HG02763 (cell line): Measurements from ENCODE around the gene AMT.
A peak's percentile ranks its signal among the peaks of the same experiment; 100 is the strongest.

Source experiments
- ATAC-seq: cut with Tn5 transposase; IDR thresholded peaks from one replicate; pipeline ENCODE4 v1.9.1; 2021; ENCODE audit warnings: mild to moderate bottlenecking, moderate library complexity; ENCODE audit not compliant: unreplicated experiment

AMT gene

DNA sequence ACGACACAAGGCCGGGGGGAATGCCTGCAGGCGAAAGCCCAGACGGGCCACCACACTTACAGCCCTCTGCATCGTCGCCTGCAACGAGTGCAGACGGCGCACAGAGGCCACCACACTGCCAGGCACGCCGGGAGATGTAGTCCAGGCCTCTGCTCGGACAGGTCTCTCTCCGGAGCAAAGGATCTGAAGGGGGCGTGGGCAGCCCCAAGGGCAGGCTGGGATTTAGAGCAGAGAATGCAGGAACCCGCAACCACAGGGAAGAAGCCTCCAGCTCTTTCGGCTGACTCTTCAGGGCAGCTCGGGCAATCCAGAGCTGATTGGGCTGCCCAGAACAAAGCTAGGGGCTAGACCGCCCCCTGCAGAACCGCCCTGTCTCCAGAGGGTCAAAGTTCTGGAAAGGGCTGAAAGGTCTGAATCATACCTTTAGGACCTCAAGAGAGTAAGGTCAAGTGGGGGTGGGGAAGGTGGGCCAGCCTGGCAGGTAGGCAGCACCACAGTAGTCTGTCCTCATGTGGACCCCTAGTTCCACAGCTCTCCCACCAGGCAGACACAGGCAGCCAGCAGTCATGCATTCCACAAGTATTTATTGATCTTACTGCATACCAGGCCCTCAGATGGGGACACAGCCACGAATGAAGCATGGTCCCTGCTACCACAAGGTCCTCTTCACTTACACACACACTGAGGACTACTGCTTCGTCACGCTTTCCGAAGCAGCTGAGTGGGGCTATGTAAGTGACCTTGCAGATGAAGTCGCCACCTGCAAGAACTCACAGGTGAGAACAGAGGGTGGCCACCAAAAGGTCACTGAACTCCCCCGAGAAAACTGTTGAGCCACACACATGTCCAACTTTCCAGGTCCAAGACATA lies at the start of gene AMT:
Gene AMT, minus strand, starts transcription at position 95 of the 870 bp plus-strand sequence. Its CDS starts 23 bp downstream, at position 72.
- no peak for ATAC-seq

DNA sequence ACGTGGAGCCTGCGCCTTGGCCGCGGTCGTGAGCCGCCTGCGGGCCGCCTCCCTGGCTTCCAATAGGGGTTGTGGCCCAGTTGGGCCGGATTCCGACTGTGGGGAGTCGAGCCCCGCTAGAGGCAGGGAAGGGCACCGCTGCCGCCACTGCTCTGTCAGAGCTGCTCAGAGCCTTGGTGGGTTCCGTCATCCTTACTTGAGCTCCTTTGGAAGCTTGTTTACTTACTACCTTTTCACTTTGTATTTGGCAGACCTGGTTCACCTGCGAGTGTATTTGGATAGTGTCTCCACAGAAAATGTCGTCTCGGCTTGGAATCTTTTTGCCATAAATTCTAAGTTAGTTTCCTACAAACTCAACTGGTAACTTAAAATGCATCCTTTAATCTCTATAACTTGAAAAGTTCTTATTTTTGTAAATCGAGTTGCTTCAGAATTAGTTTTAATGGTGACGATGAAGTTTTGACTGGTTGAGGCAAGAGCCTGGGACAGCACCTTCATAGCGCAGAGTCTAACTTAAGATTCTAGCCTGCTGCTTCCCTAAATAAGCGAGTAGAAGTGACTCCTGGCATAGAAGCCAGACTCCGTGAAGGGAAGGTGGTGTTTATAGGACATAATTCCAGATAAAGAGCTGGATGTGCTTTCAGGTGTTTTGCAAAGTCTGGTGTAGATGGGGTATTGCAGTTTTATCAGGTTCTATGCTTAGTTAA lies 48.6 kb upstream of the AMT start:
- ATAC-seq, result peak; percentile 17

DNA sequence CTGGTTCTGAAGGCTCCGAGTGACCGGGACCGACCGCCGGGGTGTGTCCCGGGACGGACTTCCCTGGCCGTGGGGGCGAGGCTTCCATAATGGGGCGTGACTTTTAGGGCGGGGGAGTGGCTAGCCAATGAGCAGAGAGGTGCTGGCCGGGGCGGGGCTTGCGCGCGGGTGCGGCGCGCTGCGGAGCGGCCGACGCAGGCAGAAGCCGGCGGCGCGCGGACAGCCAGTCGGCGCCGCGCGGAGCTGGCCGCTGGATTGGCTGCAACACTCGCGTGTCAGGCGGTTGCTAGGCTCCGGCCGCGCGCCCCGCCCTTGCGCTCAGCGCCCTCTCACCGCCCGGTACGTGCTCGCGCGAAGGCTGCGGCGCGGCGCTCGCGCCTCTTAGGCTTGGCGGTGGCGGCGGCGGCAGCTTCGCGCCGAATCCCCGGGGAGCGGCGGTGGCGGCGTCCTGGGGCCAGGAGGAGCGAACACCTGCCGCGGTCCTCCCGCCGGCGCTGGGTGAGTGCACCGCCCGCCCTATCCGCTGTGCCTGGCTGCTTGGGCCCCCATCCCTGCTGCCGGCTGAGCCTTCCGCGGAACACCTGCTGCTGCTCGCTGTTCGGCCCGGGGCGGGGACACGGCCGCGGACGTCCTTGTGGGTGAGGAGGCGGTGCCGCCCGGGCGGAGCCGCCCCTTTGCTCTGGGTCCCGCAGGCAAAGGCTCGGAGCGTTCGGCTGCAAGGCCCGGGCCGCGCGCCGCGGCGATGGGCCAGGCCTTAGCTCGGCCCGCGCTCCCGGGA lies 47.9 kb upstream of the AMT start, which contains the start of gene DAG1:
Gene DAG1, plus strand, starts transcription at position 332 of the 778 bp plus-strand sequence. CDS start 40,268 bp downstream, outside the sequence.
- ATAC-seq, result peak; percentile 74

GRCh38 chr3:49469037-49469935 lies 47.0 kb upstream of the AMT start:
- no peak for ATAC-seq

GRCh38 chr3:49466085-49466484 lies 43.8 kb upstream of the AMT start:
- ATAC-seq, result no peak

DNA sequence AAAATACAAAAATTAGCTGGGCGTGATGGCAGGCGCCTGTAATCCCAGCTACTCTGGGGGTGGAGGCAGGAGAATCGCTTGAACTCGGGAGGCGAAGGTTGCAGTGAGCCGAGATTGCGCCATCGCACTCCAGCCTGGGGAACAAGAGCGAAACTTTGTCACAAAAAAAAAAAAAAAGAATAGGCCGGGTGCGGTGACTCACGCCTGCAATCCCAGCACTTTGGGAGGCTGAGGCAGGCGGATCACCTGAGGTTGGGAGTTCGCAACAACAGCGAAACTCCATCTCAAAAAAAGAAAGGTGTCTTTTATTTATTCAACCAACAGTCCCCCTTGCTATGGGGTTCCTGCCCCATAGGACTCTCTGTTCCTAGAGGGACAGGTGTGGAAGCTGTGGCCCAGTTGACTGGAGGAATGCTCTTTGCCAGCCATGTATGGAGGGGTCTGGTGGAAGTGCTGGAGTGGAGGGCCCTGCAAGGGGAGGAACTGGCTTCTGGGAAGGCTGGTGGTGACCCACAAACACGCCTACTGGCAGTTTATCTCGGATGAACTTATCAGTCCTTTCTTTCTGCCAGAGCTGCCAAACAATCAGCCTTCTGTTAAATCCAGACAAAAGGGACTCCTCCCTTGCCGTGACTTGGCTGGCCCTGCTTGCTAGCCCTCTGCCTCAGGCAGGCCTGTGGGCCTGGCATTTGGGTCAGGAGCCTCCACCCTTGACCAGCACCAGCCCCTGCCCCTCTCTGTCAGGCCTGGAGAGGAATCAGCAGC lies 43.2 kb upstream of the AMT start:
- no peak for ATAC-seq

GRCh38 chr3:49462222-49462621 lies 39.9 kb upstream of the AMT start:
- no peak for ATAC-seq

DNA sequence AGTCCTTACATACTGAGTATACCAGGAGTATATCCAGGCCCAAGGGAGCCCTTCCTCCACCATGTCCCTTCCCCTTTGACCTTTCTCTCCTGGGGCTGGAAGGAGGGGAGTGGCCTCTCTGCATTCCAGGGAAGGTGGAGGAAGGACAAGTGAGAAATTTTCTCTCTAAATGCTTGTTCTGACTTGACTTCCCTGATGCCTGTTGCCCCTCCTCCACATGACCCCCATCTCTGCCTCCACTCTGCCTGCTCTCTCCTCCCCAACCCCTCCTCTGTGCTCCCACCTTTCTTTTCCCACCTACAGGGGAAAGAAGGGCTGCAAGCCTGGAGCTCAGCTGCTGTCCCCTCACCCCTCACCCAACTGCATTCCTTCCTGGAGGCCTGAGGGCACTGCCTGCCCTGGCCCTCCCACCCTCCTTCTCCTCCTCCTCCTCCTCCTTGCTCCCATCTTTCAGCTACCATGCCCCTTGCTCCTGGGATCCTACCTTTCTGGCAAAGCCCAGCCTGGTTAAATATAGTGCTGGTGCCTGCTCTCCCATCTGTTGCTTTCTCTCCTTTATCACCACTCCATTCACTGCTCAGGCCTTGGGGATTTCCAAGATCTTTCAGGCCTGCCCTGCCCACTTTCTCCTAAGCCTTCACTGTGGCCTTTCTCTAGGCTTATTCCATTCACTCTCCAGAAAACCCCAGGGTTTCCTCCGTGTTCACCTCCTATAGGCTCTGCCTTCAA lies 39.3 kb upstream of the AMT start:
- no peak for ATAC-seq

DNA sequence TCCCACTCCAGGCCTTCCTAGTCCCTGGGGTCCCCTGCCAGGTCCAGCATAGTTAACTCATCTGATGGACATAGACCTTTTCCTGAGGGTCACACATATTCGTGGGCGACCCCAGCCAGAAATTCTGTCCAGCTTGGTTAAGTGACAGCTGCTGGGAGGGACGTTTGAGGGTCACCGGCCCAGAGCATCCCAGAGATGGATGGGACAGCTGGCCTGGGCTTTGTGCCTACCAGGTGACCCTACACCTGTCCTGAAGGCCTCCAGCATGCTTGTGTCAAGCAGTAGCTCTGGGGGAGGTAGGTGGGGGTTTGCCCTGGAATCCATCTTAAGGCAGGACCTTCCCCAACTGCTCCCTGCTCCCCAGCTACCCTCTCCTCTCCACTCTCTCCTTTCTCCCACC lies 38.7 kb upstream of the AMT start:
- no peak for ATAC-seq

DNA sequence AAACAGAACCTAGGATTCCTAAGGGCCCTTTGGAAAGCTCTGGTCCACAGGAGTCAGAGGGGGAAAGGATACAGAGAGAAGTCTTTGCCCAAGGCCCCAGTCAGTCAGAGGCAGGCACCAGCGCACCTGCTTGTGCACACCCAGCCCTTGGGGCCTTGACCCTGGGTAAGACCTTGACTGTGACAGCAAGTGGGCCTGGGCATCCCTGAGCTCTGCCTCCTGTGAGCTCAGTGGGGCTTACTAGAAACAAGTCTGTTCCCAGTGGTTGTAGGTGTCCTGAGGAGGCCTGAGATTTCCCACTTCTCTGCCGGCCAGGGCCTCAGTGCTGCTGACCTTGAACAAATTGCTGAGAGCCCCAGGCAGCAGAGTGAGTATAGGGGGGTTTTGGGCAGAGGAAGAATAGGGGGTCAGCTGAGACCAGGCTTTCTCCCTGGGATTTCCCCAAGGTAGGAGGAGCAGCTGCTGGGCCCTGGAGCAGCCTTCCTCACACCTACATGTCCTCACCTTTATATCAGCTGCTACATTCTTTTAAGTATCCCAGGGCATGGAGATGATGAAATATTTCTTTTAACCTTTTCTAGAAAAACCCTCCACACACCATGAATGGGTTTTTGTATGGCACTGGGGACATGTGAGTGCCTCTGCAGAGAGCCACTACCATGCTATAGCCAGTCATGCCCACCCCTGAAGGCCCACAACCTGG lies 38.1 kb upstream of the AMT start:
- no peak for ATAC-seq

GRCh38 chr3:49456466-49456865 lies 34.2 kb upstream of the AMT start:
- ATAC-seq, result no peak

GRCh38 chr3:49454898-49455681 lies 32.8 kb upstream of the AMT start:
- no peak for ATAC-seq

DNA sequence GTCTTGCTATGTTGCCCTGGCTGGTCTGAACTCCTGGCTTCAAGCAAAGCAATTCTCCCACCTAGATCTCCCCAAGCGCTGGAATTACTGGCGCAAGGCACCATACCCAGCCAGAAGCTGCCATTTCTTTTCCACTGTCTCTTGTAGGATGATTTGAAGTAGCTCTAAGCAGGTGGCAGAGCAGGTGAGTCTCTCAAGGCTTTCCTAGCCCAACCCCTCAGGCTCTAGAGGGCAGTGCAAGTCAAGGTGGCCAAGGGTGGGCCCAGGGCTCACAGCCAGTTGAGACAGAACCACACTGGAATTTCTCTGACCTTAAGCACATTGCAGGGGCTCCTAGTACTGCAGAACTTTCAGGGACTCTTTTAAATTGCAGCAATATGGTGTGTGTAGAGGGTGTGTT lies 32.2 kb upstream of the AMT start:
- no peak for ATAC-seq

GRCh38 chr3:49453621-49454020 lies 31.3 kb upstream of the AMT start:
- no peak for ATAC-seq

GRCh38 chr3:49445391-49445790 lies 23.1 kb upstream of the AMT start:
- no peak for ATAC-seq

- ATAC-seq, result no peak
Observed at GRCh38 chr3:49434731-49435130, 12.5 kb upstream of the AMT start.

DNA sequence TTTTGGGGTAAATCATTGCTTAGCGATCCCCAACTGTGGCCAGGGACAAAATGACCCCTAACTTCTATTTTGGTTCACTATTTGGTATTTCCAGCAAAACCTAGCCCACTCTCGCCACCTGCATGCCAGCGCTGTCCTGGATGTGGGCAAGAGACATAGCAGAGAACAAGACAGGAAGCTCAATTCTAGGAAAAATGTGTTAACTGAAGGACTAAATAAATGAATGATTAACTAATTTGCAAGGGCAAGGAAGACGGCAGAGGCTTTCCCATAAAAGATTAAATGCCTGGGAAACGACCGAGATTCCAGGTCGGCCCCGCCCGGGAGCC lies 6.4 kb upstream of the AMT start:
- peak; percentile 15 for ATAC-seq

- no peak for ATAC-seq
Observed at GRCh38 chr3:49427586-49427985, 5.3 kb upstream of the AMT start.
